Mucosa of stomach (tissue), 1 donor: ENCODE results near the gene EIF2B2.

ENCODE experiments used
- H3K27me3 ChIP-seq: one replicate; pipeline ENCODE4 v1.7.0; 2013; ENCODE audit warnings: mild to moderate bottlenecking, low read length; ENCODE audit not compliant: control insufficient read depth, insufficient read depth
- H3K36me3 ChIP-seq: one replicate; pipeline ENCODE4 v1.7.0; 2013; ENCODE audit warnings: low read length; ENCODE audit not compliant: control insufficient read depth, insufficient read depth
- H3K4me1 ChIP-seq: one replicate; pipeline ENCODE4 v1.7.0; 2013; ENCODE audit warnings: mild to moderate bottlenecking, low read length; ENCODE audit not compliant: control insufficient read depth, insufficient read depth
- H3K4me3 ChIP-seq: one replicate; pipeline ENCODE4 v1.7.0; 2013; ENCODE audit warnings: low read length
- H3K9ac ChIP-seq: one replicate; pipeline ENCODE4 v1.7.0; 2013; ENCODE audit warnings: mild to moderate bottlenecking, low read length, moderate library complexity
- H3K9me3 ChIP-seq: one replicate; pipeline ENCODE4 v1.7.0; 2013; ENCODE audit warnings: mild to moderate bottlenecking, low read length, moderate library complexity; ENCODE audit not compliant: control insufficient read depth
- donor health status: Pancreatic carcinoma.

Gene EIF2B2

DNA sequence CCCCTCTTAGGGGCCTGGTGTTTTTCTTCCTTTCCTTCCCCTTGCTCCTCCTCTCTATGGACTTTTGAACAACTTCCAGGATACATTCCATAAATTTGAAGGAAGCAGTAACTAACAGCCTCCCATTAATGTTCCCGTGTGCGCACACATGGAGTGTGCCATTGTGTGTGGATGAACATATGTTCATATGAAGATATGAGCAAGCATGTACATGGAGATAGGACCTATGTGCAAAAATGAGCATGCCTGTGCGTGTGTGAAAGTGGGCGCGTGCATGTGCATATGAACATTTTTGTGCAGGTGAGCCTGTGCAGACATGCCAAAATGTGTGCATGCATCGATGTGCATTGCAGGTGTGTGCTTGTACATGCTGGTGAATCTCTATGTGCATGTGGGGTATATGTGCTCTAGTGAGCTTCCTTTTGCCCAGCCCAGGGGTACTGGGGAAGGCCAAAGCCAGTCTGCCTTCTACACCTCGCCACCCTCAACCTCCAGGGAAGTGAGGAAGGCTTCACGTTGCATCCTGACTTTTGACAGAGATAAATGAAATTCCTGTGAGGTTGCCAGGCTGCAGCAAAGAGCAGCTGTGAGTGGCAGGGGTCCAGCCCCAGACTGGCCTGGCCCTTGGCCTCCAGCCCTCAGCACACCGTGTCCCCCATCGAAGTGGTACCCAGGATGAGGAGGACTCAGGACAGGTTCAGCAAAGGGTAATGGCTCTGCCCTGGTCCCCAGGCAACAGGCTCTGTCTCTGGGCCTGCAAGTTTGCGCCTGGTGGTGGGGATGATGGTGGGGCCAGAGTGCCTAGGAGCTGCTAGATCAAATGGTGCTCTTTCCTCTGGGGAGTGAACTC, 26.2 kb upstream of the EIF2B2 start:
- H3K36me3 ChIP-seq = no peaks in the 10 kb centered on the region
- H3K4me1 ChIP-seq = peaks cover 4% of the 10 kb centered on the region
- no peak overlapping the region for H3K9ac ChIP-seq
- H3K27me3 ChIP-seq = no peaks in the 10 kb centered on the region
- no peak overlapping the region for H3K4me3 ChIP-seq
- H3K9me3 ChIP-seq = no peaks in the 10 kb centered on the region

DNA sequence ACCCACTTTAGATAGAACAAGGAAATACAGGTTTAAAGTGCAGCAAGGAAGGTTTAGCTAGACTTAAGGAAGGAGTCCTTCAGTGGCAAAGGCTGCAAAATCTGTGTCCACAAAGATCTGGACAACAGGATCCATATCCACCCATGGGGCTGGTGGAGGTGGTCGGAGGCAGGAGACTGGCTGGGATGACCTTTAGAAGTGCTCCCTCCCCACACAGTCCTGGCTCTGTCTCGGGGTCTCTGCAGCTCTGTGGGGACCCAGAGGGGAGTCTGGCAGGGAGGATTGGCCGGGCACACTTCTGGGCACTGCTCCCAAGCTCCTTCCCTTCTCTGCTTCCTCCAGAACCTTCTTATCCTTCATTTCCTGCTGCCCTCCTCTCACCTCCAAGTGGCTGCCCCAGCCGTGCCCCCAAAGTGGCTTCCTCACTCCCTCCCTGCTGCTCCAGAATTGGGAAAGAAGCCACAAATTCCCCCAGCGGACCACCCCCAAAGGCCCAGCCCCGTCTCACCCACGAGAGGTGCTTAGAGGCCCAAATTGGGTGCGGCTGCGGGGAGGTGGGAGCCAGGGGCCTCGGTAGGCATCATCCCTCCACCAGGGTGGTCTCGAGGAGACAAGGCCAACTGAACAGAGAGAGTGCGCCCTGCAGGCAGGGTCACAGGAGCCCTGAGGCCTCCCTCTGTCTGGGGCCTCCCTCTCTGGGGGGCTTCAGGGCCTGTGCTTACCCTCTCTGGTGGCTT, 25.4 kb upstream of the EIF2B2 start:
- Histone ChIP-seq H3K4me3 (no peak overlapping the region), H3K27me3 (no peaks in the 10 kb centered on the region), H3K4me1 (peaks cover 4% of the 10 kb centered on the region), H3K36me3 (no peaks in the 10 kb centered on the region), H3K9ac (no peak overlapping the region), H3K9me3 (no peaks in the 10 kb centered on the region)

DNA sequence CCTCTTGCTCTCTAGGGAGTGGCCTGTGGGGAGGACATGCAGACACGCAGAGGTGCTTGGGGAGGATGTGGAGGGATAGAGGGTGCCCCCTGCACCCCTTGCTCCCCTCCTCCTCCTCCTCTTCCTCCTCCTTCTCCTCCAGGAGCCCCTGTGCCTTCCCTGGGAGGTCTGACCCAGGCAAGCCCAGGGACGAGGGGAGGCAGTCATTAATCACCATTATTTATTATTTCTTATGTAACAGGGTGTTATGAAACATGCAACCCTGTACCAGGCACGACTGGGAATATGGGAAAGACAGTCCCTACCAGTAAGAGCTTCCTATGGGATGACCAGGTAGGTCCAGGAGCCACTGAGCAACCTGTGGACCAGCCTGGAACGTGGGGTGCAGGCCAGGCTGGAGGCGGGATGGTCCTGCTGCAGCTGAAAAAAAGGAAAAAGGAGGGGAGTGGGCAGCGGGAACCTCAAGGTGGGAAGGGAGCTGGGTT, 24.8 kb upstream of the EIF2B2 start:
- Histone ChIP-seq H3K36me3 (no peaks in the 10 kb centered on the region), H3K4me1 (peaks cover 4% of the 10 kb centered on the region), H3K9ac (no peak overlapping the region), H3K9me3 (no peaks in the 10 kb centered on the region), H3K4me3 (no peak overlapping the region), H3K27me3 (no peaks in the 10 kb centered on the region)

DNA sequence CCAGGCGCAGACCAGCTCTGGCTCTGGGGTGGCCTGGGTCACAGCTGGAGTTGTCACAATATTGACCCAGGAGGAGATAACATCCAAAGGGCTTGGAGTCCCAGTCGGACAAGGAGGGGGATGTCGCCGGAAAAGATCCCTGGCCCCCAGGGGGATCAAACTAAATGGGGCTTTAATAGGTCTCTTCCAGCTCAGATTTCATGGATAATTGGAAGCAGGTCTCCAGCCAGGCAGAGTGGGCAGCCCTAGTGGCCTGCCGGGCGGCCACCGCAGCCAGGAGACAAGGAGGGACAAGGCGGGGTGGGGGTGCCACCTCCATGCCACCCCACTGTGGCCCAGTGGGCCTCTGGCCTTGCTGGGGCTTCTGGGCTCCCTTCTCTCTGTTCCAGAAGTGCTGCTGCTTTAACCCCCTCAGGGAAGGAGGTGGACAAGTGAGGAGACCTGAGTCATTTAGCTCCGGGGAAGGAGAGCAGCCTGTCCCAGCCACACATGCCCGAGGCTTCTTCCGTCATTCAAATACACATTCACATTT, 24.2 kb upstream of the EIF2B2 start:
- H3K4me3 ChIP-seq = no peak overlapping the region
- H3K9me3 ChIP-seq = no peaks in the 10 kb centered on the region
- no peaks in the 10 kb centered on the region for H3K36me3 ChIP-seq
- H3K9ac ChIP-seq = no peak overlapping the region
- peaks cover 4% of the 10 kb centered on the region for H3K4me1 ChIP-seq
- H3K27me3 ChIP-seq = no peaks in the 10 kb centered on the region

DNA sequence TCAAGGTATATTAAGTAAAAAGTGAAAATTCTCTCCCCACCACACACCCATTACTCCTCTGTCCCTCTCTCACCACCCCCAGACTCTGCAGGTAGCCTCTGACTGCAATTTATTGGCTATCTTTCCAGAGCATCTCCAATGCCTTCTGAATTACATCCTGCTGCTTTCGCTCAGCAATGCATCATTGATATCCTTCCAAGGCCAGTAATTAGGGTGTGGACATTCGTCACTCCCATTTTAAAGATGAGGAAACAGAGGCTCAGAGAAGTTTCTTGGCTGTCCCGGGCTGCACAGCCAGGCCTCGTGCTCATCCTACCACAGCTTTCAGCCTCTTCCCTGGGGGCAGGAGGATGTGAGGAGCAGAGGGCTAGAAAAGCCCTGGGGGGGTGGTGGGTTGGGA, 23.7 kb upstream of the EIF2B2 start:
- no peaks in the 10 kb centered on the region for H3K27me3 ChIP-seq
- no peaks in the 10 kb centered on the region for H3K9me3 ChIP-seq
- H3K4me3 ChIP-seq = no peak overlapping the region
- H3K9ac ChIP-seq = no peak overlapping the region
- peaks cover 4% of the 10 kb centered on the region for H3K4me1 ChIP-seq
- H3K36me3 ChIP-seq = no peaks in the 10 kb centered on the region

DNA sequence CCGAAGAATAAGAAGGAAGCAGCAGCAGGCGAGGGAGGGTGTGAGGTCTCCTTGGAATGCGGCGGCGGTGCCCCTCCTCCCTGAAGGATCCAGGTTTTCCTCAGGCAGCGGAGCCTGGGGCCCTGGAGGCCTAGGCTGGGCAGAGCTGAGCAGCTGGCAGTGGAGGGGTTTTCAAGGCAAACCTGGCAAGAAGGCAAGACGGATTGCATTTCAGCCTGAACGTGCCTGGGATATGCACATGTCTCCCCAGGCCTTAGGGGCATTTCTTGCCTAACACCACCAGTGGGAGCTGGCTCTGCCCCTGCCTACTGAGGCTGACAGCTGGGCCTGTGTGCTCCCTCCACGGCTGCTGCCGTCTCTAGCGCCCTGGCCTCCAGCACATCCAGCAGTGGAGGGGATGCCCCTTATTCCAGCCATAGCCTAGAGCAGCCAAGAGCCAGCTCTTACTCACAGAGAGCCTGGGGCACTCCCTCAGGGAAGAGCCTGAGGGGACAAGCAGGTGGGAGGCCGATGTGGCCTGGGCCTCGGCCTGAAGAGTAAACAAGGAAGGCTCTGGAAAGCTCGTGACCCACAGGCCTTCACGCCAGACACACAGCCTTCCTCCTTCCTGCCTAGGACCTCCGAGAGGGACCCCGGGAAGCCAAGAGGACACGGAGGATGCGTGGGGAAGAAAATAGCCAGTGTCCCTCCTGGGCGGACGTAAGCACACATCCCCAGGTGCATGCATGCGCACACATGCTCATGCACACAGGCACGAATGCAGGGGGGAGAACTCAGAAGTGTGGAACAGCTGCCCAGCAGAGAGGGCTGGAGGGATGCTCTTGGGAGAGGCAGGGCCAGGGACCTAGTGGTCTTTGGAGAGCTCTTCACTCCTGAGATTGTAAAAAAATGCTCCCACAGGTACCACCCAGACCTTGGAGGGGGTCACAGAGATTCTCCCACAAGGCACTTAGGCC, 23.0 kb upstream of the EIF2B2 start:
- H3K4me3 ChIP-seq = no peak overlapping the region
- no peak overlapping the region for H3K9ac ChIP-seq
- no peaks in the 10 kb centered on the region for H3K9me3 ChIP-seq
- no peaks in the 10 kb centered on the region for H3K27me3 ChIP-seq
- peaks cover 4% of the 10 kb centered on the region for H3K4me1 ChIP-seq
- H3K36me3 ChIP-seq = no peaks in the 10 kb centered on the region

DNA sequence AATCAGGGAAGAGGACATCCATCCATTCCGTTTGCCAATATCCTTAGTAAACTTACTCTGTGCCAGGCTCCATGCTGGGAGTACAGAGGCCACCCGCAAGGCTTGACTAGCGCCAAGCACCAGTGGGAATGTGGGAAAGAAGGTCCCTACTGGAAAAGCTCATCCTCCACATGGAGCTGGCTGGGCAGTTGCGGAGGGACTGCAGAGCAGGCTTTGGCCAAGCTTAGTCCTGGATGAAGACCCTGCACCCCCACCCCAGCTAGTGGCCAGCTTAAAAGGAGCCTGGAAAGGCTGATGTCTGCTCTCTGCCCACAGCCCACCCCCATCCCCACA, 22.4 kb upstream of the EIF2B2 start:
- no peaks in the 10 kb centered on the region for H3K9me3 ChIP-seq
- no peak overlapping the region for H3K9ac ChIP-seq
- peaks cover 4% of the 10 kb centered on the region for H3K4me1 ChIP-seq
- no peak overlapping the region for H3K4me3 ChIP-seq
- no peaks in the 10 kb centered on the region for H3K27me3 ChIP-seq
- H3K36me3 ChIP-seq = no peaks in the 10 kb centered on the region

DNA sequence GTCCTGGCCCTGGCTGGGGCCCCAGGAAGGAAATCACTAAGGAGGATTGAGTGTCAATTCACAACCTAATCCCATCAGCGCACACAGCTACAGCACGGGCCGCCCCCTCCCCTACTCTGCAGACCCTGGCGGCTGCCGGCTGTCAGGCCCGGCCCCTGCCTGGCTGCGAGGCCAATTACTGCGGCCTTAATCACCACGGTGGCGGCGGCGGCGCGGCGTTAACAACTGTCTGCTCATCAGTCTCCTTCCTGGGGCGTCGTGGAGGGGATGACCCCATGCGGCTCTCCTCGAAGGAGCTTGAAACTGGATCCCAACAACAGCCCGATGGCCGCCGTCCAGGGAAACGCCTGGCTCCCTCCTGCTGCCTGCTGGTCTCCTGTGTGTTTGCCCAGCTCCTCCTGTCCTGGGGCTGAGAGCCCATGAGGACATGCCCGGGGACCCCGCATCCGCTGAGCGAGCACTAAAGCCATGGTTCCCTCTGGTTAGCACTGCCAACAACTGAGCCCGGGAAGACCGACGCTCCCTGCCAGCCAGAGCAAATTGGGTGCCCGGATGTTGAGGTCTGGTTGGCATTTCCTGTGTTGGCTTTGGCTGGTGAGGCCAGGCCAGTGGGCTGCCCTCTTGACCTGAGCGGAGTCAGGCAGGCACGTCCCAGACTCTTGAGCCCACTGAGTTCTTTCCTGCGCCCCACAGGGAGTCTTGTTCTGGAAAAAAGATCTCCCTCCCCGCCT, 21.8 kb upstream of the EIF2B2 start:
- Histone ChIP-seq H3K4me1 (peaks cover 4% of the 10 kb centered on the region), H3K9me3 (no peaks in the 10 kb centered on the region), H3K4me3 (no peak overlapping the region), H3K36me3 (no peaks in the 10 kb centered on the region), H3K27me3 (no peaks in the 10 kb centered on the region), H3K9ac (no peak overlapping the region)

DNA sequence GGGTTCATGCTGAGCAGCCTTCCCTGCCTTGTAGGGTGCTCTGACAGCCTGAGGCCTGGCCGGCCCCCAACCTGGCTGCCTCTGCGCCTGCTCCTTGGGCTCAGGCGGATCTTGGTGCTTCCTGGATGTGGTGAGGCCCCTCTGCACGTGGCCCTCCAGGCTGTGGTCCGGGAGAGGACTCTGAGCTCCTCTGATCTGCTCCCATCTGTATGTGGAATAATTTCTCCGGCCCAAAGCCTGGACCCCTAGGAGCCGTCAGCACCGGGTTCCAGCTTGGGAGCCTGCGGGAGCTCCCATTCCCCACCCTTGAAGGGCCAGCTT, 21.3 kb upstream of the EIF2B2 start:
- Histone ChIP-seq H3K36me3 (no peaks in the 10 kb centered on the region), H3K9me3 (no peaks in the 10 kb centered on the region), H3K4me3 (no peak overlapping the region), H3K27me3 (no peaks in the 10 kb centered on the region), H3K9ac (no peak overlapping the region), H3K4me1 (peaks cover 4% of the 10 kb centered on the region)

DNA sequence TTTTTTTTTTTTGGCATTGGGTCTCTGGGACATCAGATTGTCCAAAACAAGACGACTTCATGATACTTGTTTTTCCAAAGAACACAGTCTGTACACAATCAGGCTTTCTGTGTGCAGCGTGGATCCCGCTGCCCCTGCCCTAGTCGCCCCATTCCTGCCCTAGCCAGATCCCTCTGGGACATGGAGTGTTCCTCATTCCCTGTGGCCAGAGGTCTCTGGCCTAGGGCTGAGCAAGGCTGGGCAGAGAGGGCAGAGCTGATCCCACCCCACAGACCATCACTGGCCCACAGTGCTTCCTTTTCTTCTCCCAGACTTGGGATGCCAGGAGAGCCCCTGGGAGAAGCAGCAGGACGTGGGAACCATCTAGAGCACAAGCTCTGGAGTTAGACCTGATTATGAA, 20.9 kb upstream of the EIF2B2 start:
- H3K27me3 ChIP-seq = no peaks in the 10 kb centered on the region
- peaks cover 4% of the 10 kb centered on the region for H3K4me1 ChIP-seq
- no peak overlapping the region for H3K9ac ChIP-seq
- H3K36me3 ChIP-seq = no peaks in the 10 kb centered on the region
- H3K9me3 ChIP-seq = no peaks in the 10 kb centered on the region
- no peak overlapping the region for H3K4me3 ChIP-seq

DNA sequence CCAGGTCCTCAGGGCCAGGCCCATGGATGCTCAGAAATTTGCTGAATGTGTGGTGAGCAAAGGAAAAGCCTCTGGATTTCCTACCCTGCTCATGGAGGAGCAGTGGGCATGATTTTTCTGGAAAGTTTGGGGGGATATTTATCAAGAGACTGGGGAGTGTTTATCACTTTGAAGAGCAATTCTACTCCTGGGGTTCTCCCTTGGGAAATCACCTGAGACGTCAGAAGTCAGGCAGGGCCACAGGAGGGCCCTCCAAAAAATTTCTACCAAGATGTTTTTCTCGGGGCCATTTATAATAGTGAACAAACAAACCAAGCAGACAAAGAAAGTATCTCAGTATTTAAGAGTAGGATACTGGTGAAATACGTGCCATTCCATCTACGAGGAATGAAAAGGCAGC, 20.1 kb upstream of the EIF2B2 start:
- no peaks in the 10 kb centered on the region for H3K27me3 ChIP-seq
- no peak overlapping the region for H3K4me3 ChIP-seq
- H3K4me1 ChIP-seq = peaks cover 4% of the 10 kb centered on the region
- H3K36me3 ChIP-seq = no peaks in the 10 kb centered on the region
- no peaks in the 10 kb centered on the region for H3K9me3 ChIP-seq
- H3K9ac ChIP-seq = no peak overlapping the region
